Cardiac muscle cell (in vitro differentiated cells and primary cell): ENCODE measurements around the gene TNFAIP1. TPM values are rescaled to one million over a fixed set of nuclear protein-coding genes. Genes with fewer than 3 reads are reported as not detected.

Experiments used
- DNase-seq, 2 donors: peaks; one replicate each; pipeline versions ENCODE4 v3.0.0 to v3.0.0-alpha.2; 2010 to 2017; ENCODE audit warnings: low read depth in 1 of 2, low spot score in 1 of 2
- H3K27ac ChIP-seq: fragments of 200-600 bp; sonication (generic); 2 replicates; pipeline ENCODE4 v1.5.1; 2016
- H3K27me3 ChIP-seq: fragments of 200-600 bp; sonication (generic); 2 replicates; pipeline ENCODE4 v1.6.0; 2016; ENCODE audit warnings: control low read depth
- H3K36me3 ChIP-seq: fragments of 200-600 bp; sonication (generic); 2 replicates; pipeline ENCODE4 v1.5.1; 2016; ENCODE audit warnings: control low read depth
- H3K4me1 ChIP-seq: fragments of 200-600 bp; sonication (generic); 2 replicates; pipeline ENCODE4 v1.8.1; 2017; ENCODE audit warnings: low read depth, mild to moderate bottlenecking, mixed run types
- H3K4me3 ChIP-seq: fragments of 200-600 bp; sonication (generic); 2 replicates; pipeline ENCODE4 v1.5.1; 2016; ENCODE audit warnings: mild to moderate bottlenecking
- H3K9me3 ChIP-seq: fragments of 200-600 bp; sonication (generic); 2 replicates; pipeline ENCODE4 v1.5.1; 2017; ENCODE audit warnings: low read depth, mild to moderate bottlenecking, control low read depth
- CTCF ChIP-seq: IDR thresholded peaks from 2 replicates; pipeline ENCODE4 v1.5.1; 2012; ENCODE audit warnings: low read depth, mild to moderate bottlenecking, low read length
- polyA plus RNA-seq: library from polyadenylated mRNA; unstranded; fragments of >200 nt; fragmentation: Nextera tagmentation; extraction: Ambion mirVana; gene quantifications from 2 replicates; pipeline ENCODE4 v1.2.1, GENCODE V29; 2016
- total RNA-seq: library from RNA; depleted of rRNA; stranded (reverse); fragments of >200 nt; gene quantifications from 2 replicates; pipeline ENCODE4 v1.2.3, GENCODE V29; 2016

The TNFAIP1 gene
- total and polyA plus RNA-seq, 2 experiments from 2014 or later, result 35.7 to 56.5 TPM

DNA sequence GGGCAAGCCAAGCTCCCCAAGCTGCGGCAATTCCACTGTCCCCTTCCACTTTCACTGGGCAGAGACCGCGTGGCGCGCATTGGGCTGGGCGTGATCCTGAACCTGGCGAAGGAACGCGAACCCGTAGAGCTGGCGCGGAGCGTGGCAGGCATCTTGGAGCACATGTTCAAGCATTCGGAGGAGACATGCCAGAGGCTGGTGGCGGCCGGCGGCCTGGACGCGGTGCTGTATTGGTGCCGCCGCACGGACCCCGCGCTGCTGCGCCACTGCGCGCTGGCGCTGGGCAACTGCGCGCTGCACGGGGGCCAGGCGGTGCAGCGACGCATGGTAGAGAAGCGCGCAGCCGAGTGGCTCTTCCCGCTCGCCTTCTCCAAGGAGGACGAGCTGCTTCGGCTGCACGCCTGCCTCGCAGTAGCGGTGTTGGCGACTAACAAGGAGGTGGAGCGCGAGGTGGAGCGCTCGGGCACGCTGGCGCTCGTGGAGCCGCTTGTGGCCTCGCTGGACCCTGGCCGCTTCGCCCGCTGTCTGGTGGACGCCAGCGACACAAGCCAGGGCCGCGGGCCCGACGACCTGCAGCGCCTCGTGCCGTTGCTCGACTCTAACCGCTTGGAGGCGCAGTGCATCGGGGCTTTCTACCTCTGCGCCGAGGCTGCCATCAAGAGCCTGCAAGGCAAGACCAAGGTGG lies 45.7 kb downstream of the TNFAIP1 start:
- H3K27ac ChIP-seq, result no peak overlapping the region
- TF ChIP-seq CTCF, result peak; percentile 46
- H3K9me3 ChIP-seq, result no peaks in the 10 kb centered on the region
- peak overlapping the region; percentile 2 for H3K4me3 ChIP-seq
- peak; percentile 34 to 74 for DNase-seq
- no peaks in the 10 kb centered on the region for H3K36me3 ChIP-seq
- no peaks in the 10 kb centered on the region for H3K4me1 ChIP-seq
- peaks cover 70% of the 10 kb centered on the region for H3K27me3 ChIP-seq

GRCh38 chr17:28384281-28385036 lies 48.9 kb downstream of the TNFAIP1 start:
- DNase-seq, result peak in 1 of 2 donors; percentile 48
- H3K4me1 ChIP-seq, result no peaks in the 10 kb centered on the region
- no peaks in the 10 kb centered on the region for H3K36me3 ChIP-seq
- peaks cover 75% of the 10 kb centered on the region for H3K27me3 ChIP-seq
- no peaks in the 10 kb centered on the region for H3K9me3 ChIP-seq
- TF ChIP-seq CTCF, result no peak
- H3K4me3 ChIP-seq, result peak overlapping the region; percentile 23
- H3K27ac ChIP-seq, result no peak overlapping the region

- DNase-seq, result no peak
- Histone ChIP-seq H3K4me1 (no peaks in the 10 kb centered on the region), H3K27ac (no peak overlapping the region), H3K9me3 (no peaks in the 10 kb centered on the region), H3K27me3 (peaks cover 69% of the 10 kb centered on the region), H3K36me3 (no peaks in the 10 kb centered on the region), H3K4me3 (peak overlapping the region; percentile 23)
- TF ChIP-seq CTCF, result no peak
These were observed 49.5 kb downstream of the TNFAIP1 start for GRCh38 chr17:28385037-28385400.

- no peaks in the 10 kb centered on the region for H3K36me3 ChIP-seq
- H3K4me3 ChIP-seq, result no peak overlapping the region
- no peak for DNase-seq
- TF ChIP-seq CTCF, result no peak
- H3K4me1 ChIP-seq, result no peaks in the 10 kb centered on the region
- no peak overlapping the region for H3K27ac ChIP-seq
- no peaks in the 10 kb centered on the region for H3K9me3 ChIP-seq
- H3K27me3 ChIP-seq, result peaks cover 65% of the 10 kb centered on the region
These were observed 49.8 kb downstream of the TNFAIP1 start for GRCh38 chr17:28385406-28385805.

DNA sequence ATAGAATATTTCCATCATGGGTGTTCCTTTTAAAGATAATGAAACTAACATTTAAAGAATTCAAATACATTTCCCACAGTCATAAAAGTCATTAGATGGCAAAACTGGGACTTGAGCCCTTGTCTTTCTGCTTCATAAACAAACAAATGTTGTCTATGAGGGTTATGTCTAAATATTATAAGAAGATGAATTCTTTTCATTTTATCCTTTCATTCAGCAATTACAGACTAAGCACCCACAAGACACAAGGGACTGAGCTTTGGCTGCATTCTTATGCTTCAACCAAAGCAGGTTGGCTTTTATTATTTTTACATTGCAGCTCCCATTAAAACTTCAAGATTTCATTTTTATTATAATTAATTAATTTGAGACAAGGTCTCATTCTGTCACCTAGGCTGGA lies 50.8 kb downstream of the TNFAIP1 start:
- Histone ChIP-seq H3K27me3 (peaks cover 55% of the 10 kb centered on the region), H3K36me3 (no peaks in the 10 kb centered on the region), H3K4me3 (no peak overlapping the region), H3K9me3 (no peaks in the 10 kb centered on the region), H3K4me1 (no peaks in the 10 kb centered on the region), H3K27ac (no peak overlapping the region)
- no peak for TF ChIP-seq CTCF
- no peak for DNase-seq
